HG03135 (cell line): ENCODE data around the gene OR6S1.

Experiments
- ATAC-seq: cut with Tn5 transposase; IDR thresholded peaks from one replicate; pipeline ENCODE4 v1.9.1; 2021; ENCODE audit warnings: mild to moderate bottlenecking, moderate library complexity; ENCODE audit not compliant: unreplicated experiment

OR6S1 gene

GRCh38 chr14:20641591-20641990, at the start of gene OR6S1:
OR6S1 (minus strand) TSS chr14:20641691; CDS start chr14:20641691, 0 bp downstream.
- no peak for ATAC-seq

- ATAC-seq = no peak
These were observed 49.6 kb upstream of the OR6S1 start for GRCh38 chr14:20690848-20691640.

GRCh38 chr14:20688167-20688839, 46.8 kb upstream of the OR6S1 start, which contains the start of gene ANG:
ANG (plus strand) TSS chr14:20688764; CDS start chr14:20693565, 4,801 bp downstream.
- ATAC-seq = no peak

- no peak for ATAC-seq
These were observed 46.1 kb upstream of the OR6S1 start for GRCh38 chr14:20687362-20688166.

GRCh38 chr14:20686386-20687143, 45.1 kb upstream of the OR6S1 start:
- ATAC-seq = no peak

- ATAC-seq = no peak
These were observed 43.4 kb upstream of the OR6S1 start for GRCh38 chr14:20684662-20685456.

GRCh38 chr14:20683891-20684661, 42.6 kb upstream of the OR6S1 start, which contains the start of gene RNASE4:
RNASE4 (plus strand) TSS chr14:20684560; CDS start chr14:20699372, 14,812 bp downstream.
- ATAC-seq = peak; percentile 27

- ATAC-seq = peak; percentile 28
These were observed 41.8 kb upstream of the OR6S1 start for GRCh38 chr14:20683125-20683890.

- ATAC-seq = peak; percentile 33
These were observed 41.1 kb upstream of the OR6S1 start for GRCh38 chr14:20682435-20683124.

GRCh38 chr14:20682127-20682434, 40.6 kb upstream of the OR6S1 start:
- ATAC-seq = no peak

- ATAC-seq = peak; percentile 25
These were observed 40.0 kb upstream of the OR6S1 start for GRCh38 chr14:20681348-20682126.

GRCh38 chr14:20680843-20681347, 39.4 kb upstream of the OR6S1 start:
- peak; percentile 36 for ATAC-seq

GRCh38 chr14:20680363-20680762, 38.9 kb upstream of the OR6S1 start:
- ATAC-seq = no peak

- no peak for ATAC-seq
These were observed 38.4 kb upstream of the OR6S1 start for GRCh38 chr14:20679907-20680306.

GRCh38 chr14:20676072-20676471, 34.6 kb upstream of the OR6S1 start:
- no peak for ATAC-seq

GRCh38 chr14:20675669-20676068, 34.2 kb upstream of the OR6S1 start:
- ATAC-seq = no peak
